K562 (cell line): ENCODE measurements around the gene TMEM116. TPM values are rescaled to one million over a fixed set of nuclear protein-coding genes. Genes with fewer than 3 reads are reported as not detected.

ENCODE experiments used
- ATF1 ChIP-seq, 2 experiments: fragments of 450-650 bp in 1 of 2; IDR thresholded peaks; 2 replicates each; pipeline ENCODE4 v1.6.1; 2016; ENCODE audit warnings: missing compliant biosample characterization in 1 of 2, missing genetic modification characterization in 1 of 2
- BHLHE40 ChIP-seq: IDR thresholded peaks from 2 replicates; pipeline ENCODE4 v1.6.1; 2011; ENCODE audit warnings: low read length, improper control_type of control experiment
- COPS2 ChIP-seq: fragments of 450-650 bp; conservative IDR thresholded peaks from 2 replicates; pipeline ENCODE4 v1.6.1; 2016; ENCODE audit warnings: mild to moderate bottlenecking, moderate library complexity
- ELF1 ChIP-seq: fragments of 200-800 bp; sonication (Bioruptor generic); IDR thresholded peaks from 2 replicates; pipeline ENCODE4 v1.6.1; 2016; ENCODE audit warnings: missing genetic modification characterization, missing compliant biosample characterization
- ETV5 ChIP-seq: sonication (generic); formaldehyde crosslinking; IDR thresholded peaks from 2 replicates; pipeline ENCODE4 v1.4.0; 2020; ENCODE audit warnings: low read depth, mild to moderate bottlenecking, missing genetic modification reagents
- MTA3 ChIP-seq: fragments of 450-650 bp; formaldehyde crosslinking; IDR thresholded peaks from 2 replicates; pipeline ENCODE4 v1.6.1; 2017; ENCODE audit warnings: mild to moderate bottlenecking, borderline replicate concordance
- NR1H2 ChIP-seq: sonication (generic); formaldehyde crosslinking; IDR thresholded peaks from 2 replicates; pipeline ENCODE4 v1.4.0; 2020; ENCODE audit warnings: mild to moderate bottlenecking, missing genetic modification reagents
- NRF1 ChIP-seq, 2 experiments: fragments of 450-650 bp; IDR thresholded peaks in 1 of 2; conservative IDR thresholded peaks in 1 of 2; 2 replicates each; pipeline ENCODE4 v1.6.1; 2014; ENCODE audit warnings: mild to moderate bottlenecking in 2 of 2
- PRMT5 ChIP-seq: sonication (generic); formaldehyde crosslinking; IDR thresholded peaks from 2 replicates; pipeline ENCODE4 v1.5.0; 2020; ENCODE audit warnings: missing genetic modification reagents
- PRPF4 ChIP-seq: fragments of 200-400 bp; formaldehyde crosslinking; IDR thresholded peaks from one replicate; pipeline ENCODE4 v1.6.1; 2017; ENCODE audit warnings: low read length, low read depth, mild to moderate bottlenecking; ENCODE audit not compliant: insufficient read depth, poor library complexity, severe bottlenecking
- RB1 ChIP-seq: fragments of 450-650 bp; IDR thresholded peaks from 2 replicates; pipeline ENCODE4 v1.6.1; 2017; ENCODE audit warnings: low read depth, mild to moderate bottlenecking
- SMARCB1 ChIP-seq: IDR thresholded peaks from 2 replicates; pipeline ENCODE4 v1.6.1; 2011; ENCODE audit warnings: improper control_type of control experiment, low read depth; ENCODE audit not compliant: insufficient read length
- TEAD4 ChIP-seq, 2 experiments: sonication (generic) in 1 of 2; formaldehyde crosslinking in 1 of 2; IDR thresholded peaks; 2 replicates each; pipeline versions ENCODE4 v1.6.1 to v1.8.0; 2012 to 2022; ENCODE audit warnings: borderline replicate concordance in 1 of 2, inconsistent platforms in 1 of 2, low read length in 1 of 2, mild to moderate bottlenecking in 1 of 2, missing genetic modification reagents in 1 of 2
- ZBTB1 ChIP-seq: sonication (generic); formaldehyde crosslinking; IDR thresholded peaks from 2 replicates; pipeline ENCODE4 v1.8.1; 2023; ENCODE audit warnings: missing genetic modification reagents, low read depth, mild to moderate bottlenecking, borderline replicate concordance
- ZNF23 ChIP-seq: fragments of 250-450 bp; sonication (Bioruptor Pico); IDR thresholded peaks from 2 replicates; pipeline ENCODE4 v1.4.0; 2020; ENCODE audit warnings: mild to moderate bottlenecking
- ZNF311 ChIP-seq: fragments of 250-450 bp; sonication (Bioruptor Pico); IDR thresholded peaks from 2 replicates; pipeline ENCODE4 v1.4.0; 2020; ENCODE audit warnings: mild to moderate bottlenecking, moderate library complexity
- ZNF41 ChIP-seq: fragments of 250-450 bp; sonication (Bioruptor Pico); conservative IDR thresholded peaks from 2 replicates; pipeline ENCODE4 v1.4.0; 2020; ENCODE audit warnings: mild to moderate bottlenecking
- ZNF707 ChIP-seq: fragments of 250-450 bp; sonication (Bioruptor Pico); conservative IDR thresholded peaks from 2 replicates; pipeline ENCODE4 v1.8.0; 2022; ENCODE audit warnings: inconsistent platforms, mild to moderate bottlenecking, moderate library complexity
- polyA plus RNA-seq, 8 experiments: library from polyadenylated mRNA; depleted of rRNA in 4 of 8; stranded (reverse) in 5 of 8; unstranded in 3 of 8; fragments of >200 nt; fragmentation: Nextera tagmentation in 2 of 8; fragmentation: Illumina TruSeq in 1 of 8; extraction: Ambion mirVana in 2 of 8; extraction: Trizol in 1 of 8; gene quantifications; 2 replicates each; pipeline versions ENCODE4 v1.2.1 to v1.2.3, GENCODE V29; 2011 to 2014; ENCODE audit warnings: inconsistent platforms in 1 of 8, missing spikeins in 1 of 8
- total RNA-seq, 7 experiments: library from RNA; depleted of rRNA in 6 of 7; stranded (reverse); fragments of >200 nt in 6 of 7; fragmentation: Illumina TruSeq in 2 of 7; extraction: Trizol in 2 of 7; gene quantifications; 2 replicates each; pipeline versions ENCODE4 v1.2.1 to v1.2.3, GENCODE V29; 2011 to 2021; ENCODE audit warnings: low replicate concordance in 1 of 7
- TF ChIP-seq, protein P1 (sequence below): sonication (generic); formaldehyde crosslinking; IDR thresholded peaks from 2 replicates; pipeline ENCODE4 v1.8.0; 2022; ENCODE audit warnings: mild to moderate bottlenecking, missing genetic modification reagents

Gene TMEM116
- total and polyA plus RNA-seq, 9 of the 15 experiments (the other 6 are each of a cell fraction or from before 2014, with no cell fraction given), result 5.2 to 78.6 (median 13.9) TPM

DNA sequence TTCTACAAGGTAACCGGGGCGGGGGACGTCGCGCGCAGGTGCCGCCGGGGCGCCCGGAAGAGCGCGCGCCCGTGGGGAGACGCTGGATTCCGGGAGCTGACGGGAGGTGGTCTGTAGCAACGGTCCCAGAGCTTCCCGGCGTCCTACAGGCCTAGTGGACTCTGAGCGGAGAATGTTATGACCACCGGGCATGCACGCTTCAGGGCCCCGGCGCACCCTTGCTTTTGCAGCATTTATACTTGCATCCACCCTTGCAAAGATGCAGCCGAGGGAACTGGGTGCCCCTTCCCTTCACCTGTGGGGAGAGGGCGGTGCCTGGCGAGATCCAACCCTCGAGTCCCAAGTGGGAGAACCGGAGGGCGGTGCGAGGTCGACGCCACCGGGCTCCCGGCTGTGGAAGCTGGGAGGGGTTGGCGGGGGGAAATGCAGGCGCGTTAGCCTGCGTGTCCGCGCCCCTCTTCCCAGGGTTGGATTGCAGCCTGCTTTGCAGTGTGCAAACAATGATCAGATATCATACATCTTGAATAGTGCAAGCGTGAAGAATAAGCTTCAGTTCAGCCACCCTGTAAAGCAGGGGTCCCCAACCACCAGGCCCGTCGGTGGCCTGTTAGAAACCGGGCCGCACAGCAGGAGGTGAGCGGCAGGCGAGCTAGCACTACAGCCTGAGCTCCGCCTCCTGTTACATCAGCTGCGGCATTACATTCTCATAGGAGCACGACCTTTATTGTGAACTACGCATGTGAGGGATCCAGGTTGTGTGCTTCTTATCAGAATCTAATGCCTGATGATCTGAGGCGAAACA is 837 bp upstream of the TMEM116 start (continued):
- TF ChIP-seq, protein P1, sequence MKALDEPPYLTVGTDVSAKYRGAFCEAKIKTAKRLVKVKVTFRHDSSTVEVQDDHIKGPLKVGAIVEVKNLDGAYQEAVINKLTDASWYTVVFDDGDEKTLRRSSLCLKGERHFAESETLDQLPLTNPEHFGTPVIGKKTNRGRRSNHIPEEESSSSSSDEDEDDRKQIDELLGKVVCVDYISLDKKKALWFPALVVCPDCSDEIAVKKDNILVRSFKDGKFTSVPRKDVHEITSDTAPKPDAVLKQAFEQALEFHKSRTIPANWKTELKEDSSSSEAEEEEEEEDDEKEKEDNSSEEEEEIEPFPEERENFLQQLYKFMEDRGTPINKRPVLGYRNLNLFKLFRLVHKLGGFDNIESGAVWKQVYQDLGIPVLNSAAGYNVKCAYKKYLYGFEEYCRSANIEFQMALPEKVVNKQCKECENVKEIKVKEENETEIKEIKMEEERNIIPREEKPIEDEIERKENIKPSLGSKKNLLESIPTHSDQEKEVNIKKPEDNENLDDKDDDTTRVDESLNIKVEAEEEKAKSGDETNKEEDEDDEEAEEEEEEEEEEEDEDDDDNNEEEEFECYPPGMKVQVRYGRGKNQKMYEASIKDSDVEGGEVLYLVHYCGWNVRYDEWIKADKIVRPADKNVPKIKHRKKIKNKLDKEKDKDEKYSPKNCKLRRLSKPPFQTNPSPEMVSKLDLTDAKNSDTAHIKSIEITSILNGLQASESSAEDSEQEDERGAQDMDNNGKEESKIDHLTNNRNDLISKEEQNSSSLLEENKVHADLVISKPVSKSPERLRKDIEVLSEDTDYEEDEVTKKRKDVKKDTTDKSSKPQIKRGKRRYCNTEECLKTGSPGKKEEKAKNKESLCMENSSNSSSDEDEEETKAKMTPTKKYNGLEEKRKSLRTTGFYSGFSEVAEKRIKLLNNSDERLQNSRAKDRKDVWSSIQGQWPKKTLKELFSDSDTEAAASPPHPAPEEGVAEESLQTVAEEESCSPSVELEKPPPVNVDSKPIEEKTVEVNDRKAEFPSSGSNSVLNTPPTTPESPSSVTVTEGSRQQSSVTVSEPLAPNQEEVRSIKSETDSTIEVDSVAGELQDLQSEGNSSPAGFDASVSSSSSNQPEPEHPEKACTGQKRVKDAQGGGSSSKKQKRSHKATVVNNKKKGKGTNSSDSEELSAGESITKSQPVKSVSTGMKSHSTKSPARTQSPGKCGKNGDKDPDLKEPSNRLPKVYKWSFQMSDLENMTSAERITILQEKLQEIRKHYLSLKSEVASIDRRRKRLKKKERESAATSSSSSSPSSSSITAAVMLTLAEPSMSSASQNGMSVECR, result 0 out of 2 replicates have a peak, but pooled peaks have one; percentile 52
- TF ChIP-seq ZBTB1 (CRISPR knock-in tag), result peak; percentile 10; the same call in 1 of the 2 replicates
- peak; percentile 71; the same call in 1 of the 2 replicates for TF ChIP-seq ZNF311
- 0 out of 2 replicates have a peak, but pooled peaks have one; percentile 8 for TF ChIP-seq ELF1 (tag)
- TF ChIP-seq COPS2, result no peak
- TF ChIP-seq ETV5 (CRISPR knock-in tag), result 0 out of 2 replicates have a peak, but pooled peaks have one; percentile 3
- 0 out of 2 replicates have a peak, but pooled peaks have one; percentile 18 for TF ChIP-seq PRMT5 (CRISPR knock-in tag)
- peak; percentile 70 for TF ChIP-seq PRPF4
- TF ChIP-seq ZNF23 (CRISPR knock-in tag), result 0 out of 2 replicates have a peak, but pooled peaks have one; percentile 44
- TF ChIP-seq MTA3, result peak; percentile 36; the same call in 1 of the 2 replicates
- TF ChIP-seq NRF1 (conservative IDR thresholded peaks at IDR 0.05 in 1 of 2, IDR thresholded peaks at IDR 0.05 in 1 of 2), result peak; percentile 81 to 83
- no peak; the same call in 1 of the 2 replicates for TF ChIP-seq ZNF707 (CRISPR knock-in tag)
- TF ChIP-seq ATF1 (CRISPR knock-in tag; IDR thresholded peaks at IDR 0.05), result no peak
- peak; percentile 44 for TF ChIP-seq ATF1 (tag; IDR thresholded peaks at IDR 0.05)
- TF ChIP-seq ZNF41 (CRISPR knock-in tag), result no peak
- peak; percentile 4; the same call in 1 of the 2 replicates for TF ChIP-seq TEAD4 (IDR thresholded peaks at IDR 0.05; ENCODE audit: low read length)
- no peak for TF ChIP-seq TEAD4 (CRISPR knock-in tag; IDR thresholded peaks at IDR 0.05; ENCODE audit: borderline replicate concordance)
- no peak for TF ChIP-seq SMARCB1
- TF ChIP-seq BHLHE40, result peak; percentile 72
- no peak for TF ChIP-seq NR1H2 (CRISPR knock-in tag)
- peak; percentile 14; the same call in 1 of the 2 replicates for TF ChIP-seq RB1
